Activated CD8-positive, alpha-beta T cell treated with anti-CD3 and anti-CD28 coated beads for 36 hours (primary cell): ENCODE data around the gene FBXL2. TPM values are rescaled to one million over a fixed set of nuclear protein-coding genes. Genes with fewer than 3 reads are reported as not detected.

Experiments
- ATAC-seq: fragments of 200-7000 bp; cut with Tn5 transposase; one replicate; pipeline ENCODE4 v1.10.0; 2021; ENCODE audit warnings: mild to moderate bottlenecking, moderate library complexity
- CTCF ChIA-PET: fragments of 350-600 bp; sonication (Branson Sonifier 250); formaldehyde crosslinking; loops from one replicate; lab custom pipeline; 2021; ENCODE audit warnings: antibody characterized with exemption; lab: Charles Lee
- POLR2A ChIA-PET: fragments of 350-600 bp; sonication (Branson Sonifier 250); formaldehyde crosslinking; loops from one replicate; lab custom pipeline; 2021; ENCODE audit warnings: antibody characterized with exemption; lab: Charles Lee
- DNase-seq: peaks from one replicate; pipeline ENCODE4 v3.0.0-alpha.2; 2020
- H3K27ac Mint-ChIP-seq: one replicate; pipeline ENCODE4 v1.8.0; 2021; ENCODE audit warnings: mild to moderate bottlenecking, mixed read lengths
- H3K27me3 Mint-ChIP-seq: one replicate; pipeline ENCODE4 v1.8.0; 2021; ENCODE audit warnings: mixed read lengths
- H3K36me3 Mint-ChIP-seq: one replicate; pipeline ENCODE4 v1.8.0; 2021; ENCODE audit warnings: low read depth, mixed read lengths
- H3K4me1 Mint-ChIP-seq: one replicate; pipeline ENCODE4 v1.8.0; 2021; ENCODE audit warnings: low read depth, mixed read lengths
- H3K4me3 Mint-ChIP-seq: one replicate; pipeline ENCODE4 v1.8.0; 2021; ENCODE audit warnings: mild to moderate bottlenecking, moderate library complexity, mixed read lengths
- H3K9me3 Mint-ChIP-seq: one replicate; pipeline ENCODE4 v1.8.0; 2021; ENCODE audit warnings: mixed read lengths
- intact Hi-C: fragments of 100-400 bp; cut with micrococcal nuclease; formaldehyde crosslinking; loops from one replicate; pipeline ENCODE4 v1.10.0; 2022
- total RNA-seq, 2 experiments: library from RNA; stranded (reverse); gene quantifications; one replicate each; pipeline ENCODE4 v1.2.3, GENCODE V29; 2021
- TF ChIP-seq, protein P1 (sequence below): fragments of 200-600 bp; IDR thresholded peaks from one replicate; pipeline ENCODE4 v1.8.0; 2022; ENCODE audit warnings: antibody characterized with exemption, mild to moderate bottlenecking

FBXL2 gene
- total RNA-seq, 2 experiments from 2014 or later: not detected

GRCh38 chr3:33312361-33312760 lies 35.1 kb downstream of the FBXL2 start:
- POLR2A ChIA-PET: no interaction called here
- intact Hi-C loops: no loop called here

GRCh38 chr3:33313331-33313730 lies 36.1 kb downstream of the FBXL2 start:
- TF ChIP-seq, protein P1, sequence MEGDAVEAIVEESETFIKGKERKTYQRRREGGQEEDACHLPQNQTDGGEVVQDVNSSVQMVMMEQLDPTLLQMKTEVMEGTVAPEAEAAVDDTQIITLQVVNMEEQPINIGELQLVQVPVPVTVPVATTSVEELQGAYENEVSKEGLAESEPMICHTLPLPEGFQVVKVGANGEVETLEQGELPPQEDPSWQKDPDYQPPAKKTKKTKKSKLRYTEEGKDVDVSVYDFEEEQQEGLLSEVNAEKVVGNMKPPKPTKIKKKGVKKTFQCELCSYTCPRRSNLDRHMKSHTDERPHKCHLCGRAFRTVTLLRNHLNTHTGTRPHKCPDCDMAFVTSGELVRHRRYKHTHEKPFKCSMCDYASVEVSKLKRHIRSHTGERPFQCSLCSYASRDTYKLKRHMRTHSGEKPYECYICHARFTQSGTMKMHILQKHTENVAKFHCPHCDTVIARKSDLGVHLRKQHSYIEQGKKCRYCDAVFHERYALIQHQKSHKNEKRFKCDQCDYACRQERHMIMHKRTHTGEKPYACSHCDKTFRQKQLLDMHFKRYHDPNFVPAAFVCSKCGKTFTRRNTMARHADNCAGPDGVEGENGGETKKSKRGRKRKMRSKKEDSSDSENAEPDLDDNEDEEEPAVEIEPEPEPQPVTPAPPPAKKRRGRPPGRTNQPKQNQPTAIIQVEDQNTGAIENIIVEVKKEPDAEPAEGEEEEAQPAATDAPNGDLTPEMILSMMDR: no peak
- CTCF ChIA-PET: no interaction called here
- Mint-ChIP-seq H3K4me1 (peaks cover 2% of the 10 kb centered on the region), H3K36me3 (no peaks in the 10 kb centered on the region), H3K27ac (no peak overlapping the region), H3K9me3 (peaks cover 8% of the 10 kb centered on the region), H3K4me3 (no peak overlapping the region), H3K27me3 (peaks cover 9% of the 10 kb centered on the region)
- intact Hi-C loops: no loop called here
- DNase-seq (no peak), ATAC-seq (no peak)
- POLR2A ChIA-PET: no interaction called here

More at GRCh38 chr3:33312361-33312760, 35.1 kb downstream of the FBXL2 start:
- H3K27ac Mint-ChIP-seq: no peak overlapping the region
- no peak for DNase-seq
- TF ChIP-seq, protein P1: no peak
- no peaks in the 10 kb centered on the region for H3K4me1 Mint-ChIP-seq
- H3K9me3 Mint-ChIP-seq: peaks cover 8% of the 10 kb centered on the region
- no peak for ATAC-seq
- no peaks in the 10 kb centered on the region for H3K36me3 Mint-ChIP-seq
- CTCF ChIA-PET: interaction anchor here (1.4 kb wide), 1 partner anchor 181 kb away, joined by 3 read pairs; no protein-coding TSS in a partner anchor
- H3K4me3 Mint-ChIP-seq: no peak overlapping the region
- H3K27me3 Mint-ChIP-seq: peaks cover 8% of the 10 kb centered on the region

DNA sequence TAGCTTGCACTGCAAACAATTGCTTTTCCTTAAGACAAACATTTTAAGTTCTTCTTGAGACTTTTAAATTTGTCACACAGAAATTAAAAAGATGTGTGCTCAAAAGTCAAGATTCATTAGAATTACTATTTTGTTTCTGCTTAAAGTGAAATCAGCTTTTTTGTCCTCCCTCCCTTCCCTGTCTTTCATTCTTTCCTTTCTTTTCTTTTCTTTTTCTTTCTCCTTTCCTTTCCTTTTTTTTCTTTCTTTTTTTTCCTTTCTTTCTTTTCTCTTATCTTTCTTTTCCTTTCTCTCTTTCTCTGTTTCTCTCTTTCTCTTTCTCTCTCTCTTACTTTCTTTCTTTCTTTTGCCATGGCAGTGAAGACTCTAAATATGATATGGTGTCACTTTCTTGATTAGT lies 37.8 kb downstream of the FBXL2 start:
- Mint-ChIP-seq H3K9me3 (peaks cover 8% of the 10 kb centered on the region), H3K27ac (no peak overlapping the region), H3K4me1 (peaks cover 3% of the 10 kb centered on the region), H3K4me3 (no peak overlapping the region), H3K36me3 (no peaks in the 10 kb centered on the region), H3K27me3 (peaks cover 10% of the 10 kb centered on the region)
- ChIA-PET POLR2A (no interaction called here), CTCF (no interaction called here)
- TF ChIP-seq, protein P1: peak; percentile 37
- no peak for ATAC-seq
- intact Hi-C loops: no loop called here
- no peak for DNase-seq

- TF ChIP-seq, protein P1: no peak
- ChIA-PET POLR2A (no interaction called here), CTCF (no interaction called here)
- no peaks in the 10 kb centered on the region for H3K36me3 Mint-ChIP-seq
- peaks cover 3% of the 10 kb centered on the region for H3K4me1 Mint-ChIP-seq
- ATAC-seq (no peak), DNase-seq (no peak)
- intact Hi-C loops: no loop called here
- peaks cover 8% of the 10 kb centered on the region for H3K9me3 Mint-ChIP-seq
- H3K27me3 Mint-ChIP-seq: peaks cover 10% of the 10 kb centered on the region
- H3K27ac Mint-ChIP-seq: no peak overlapping the region
- H3K4me3 Mint-ChIP-seq: no peak overlapping the region
Measured at GRCh38 chr3:33315826-33316225, 38.6 kb downstream of the FBXL2 start.

- intact Hi-C loops: no loop called here
- ATAC-seq (no peak), DNase-seq (no peak)
- ChIA-PET POLR2A (no interaction called here), CTCF (no interaction called here)
- H3K36me3 Mint-ChIP-seq: no peaks in the 10 kb centered on the region
- H3K9me3 Mint-ChIP-seq: no peaks in the 10 kb centered on the region
- H3K4me1 Mint-ChIP-seq: peaks cover 3% of the 10 kb centered on the region
- TF ChIP-seq, protein P1: no peak
- no peak overlapping the region for H3K4me3 Mint-ChIP-seq
- H3K27ac Mint-ChIP-seq: no peak overlapping the region
- H3K27me3 Mint-ChIP-seq: peaks cover 10% of the 10 kb centered on the region
Measured at GRCh38 chr3:33317963-33318709, 40.9 kb downstream of the FBXL2 start.
